Measurements from ENCODE around the gene PRPF6.

PRPF6 gene

GRCh38 chr20:64062276-64062595, 81.3 kb downstream of the PRPF6 start:
- peaks cover 15% of the 10 kb centered on the region; the same call in 1 of the 2 replicates for H3K79me2 ChIP-seq (ENCODE audit: insufficient read depth, low read length)
- no peaks in the 10 kb centered on the region for H4K20me1 ChIP-seq (ENCODE audit: insufficient read depth, low read length, poor library complexity, severe bottlenecking)
- H3K9me3 ChIP-seq (ENCODE audit: insufficient read depth, low read depth, low read length), result no peaks in the 10 kb centered on the region
- H3K9ac ChIP-seq (ENCODE audit: low read depth, low read length, poor library complexity, severe bottlenecking), result peak overlapping the region; percentile 80
- peaks cover 45% of the 10 kb centered on the region for H3K4me1 ChIP-seq (ENCODE audit: insufficient read depth, low read length, poor library complexity, severe bottlenecking)
- peak overlapping the region; percentile 95 for H3K4me3 ChIP-seq (ENCODE audit: low read length, poor library complexity, severe bottlenecking)
- no peaks in the 10 kb centered on the region for H3K27me3 ChIP-seq (ENCODE audit: insufficient read depth, low read length, poor library complexity, severe bottlenecking)
- H3K9me2 ChIP-seq (replicated peaks; ENCODE audit: low read depth, low read length), result no peaks in the 10 kb centered on the region
- H3K4me2 ChIP-seq (ENCODE audit: low read depth, low read length, poor library complexity, severe bottlenecking), result peak overlapping the region; percentile 83
- H3K36me3 ChIP-seq (ENCODE audit: insufficient read depth, low read length), result no peaks in the 10 kb centered on the region
- no peaks in the 10 kb centered on the region for H3F3A ChIP-seq (ENCODE audit: low read depth)
- TF ChIP-seq, protein P1, sequence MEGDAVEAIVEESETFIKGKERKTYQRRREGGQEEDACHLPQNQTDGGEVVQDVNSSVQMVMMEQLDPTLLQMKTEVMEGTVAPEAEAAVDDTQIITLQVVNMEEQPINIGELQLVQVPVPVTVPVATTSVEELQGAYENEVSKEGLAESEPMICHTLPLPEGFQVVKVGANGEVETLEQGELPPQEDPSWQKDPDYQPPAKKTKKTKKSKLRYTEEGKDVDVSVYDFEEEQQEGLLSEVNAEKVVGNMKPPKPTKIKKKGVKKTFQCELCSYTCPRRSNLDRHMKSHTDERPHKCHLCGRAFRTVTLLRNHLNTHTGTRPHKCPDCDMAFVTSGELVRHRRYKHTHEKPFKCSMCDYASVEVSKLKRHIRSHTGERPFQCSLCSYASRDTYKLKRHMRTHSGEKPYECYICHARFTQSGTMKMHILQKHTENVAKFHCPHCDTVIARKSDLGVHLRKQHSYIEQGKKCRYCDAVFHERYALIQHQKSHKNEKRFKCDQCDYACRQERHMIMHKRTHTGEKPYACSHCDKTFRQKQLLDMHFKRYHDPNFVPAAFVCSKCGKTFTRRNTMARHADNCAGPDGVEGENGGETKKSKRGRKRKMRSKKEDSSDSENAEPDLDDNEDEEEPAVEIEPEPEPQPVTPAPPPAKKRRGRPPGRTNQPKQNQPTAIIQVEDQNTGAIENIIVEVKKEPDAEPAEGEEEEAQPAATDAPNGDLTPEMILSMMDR (conservative IDR thresholded peaks at IDR 0.05; ENCODE audit: low read length), result no peak
- H2AFZ ChIP-seq (ENCODE audit: low read length), result peak overlapping the region; percentile 91; the same call in 1 of the 2 replicates

GRCh38 chr20:64062596-64063388, 81.9 kb downstream of the PRPF6 start, which contains the start of gene TCEA2:
Gene TCEA2 (plus strand): TSS chr20:64063198. CDS start chr20:64063313, 115 bp downstream.
- no peaks in the 10 kb centered on the region for H4K20me1 ChIP-seq (ENCODE audit: insufficient read depth, low read length, poor library complexity, severe bottlenecking)
- no peak for TF ChIP-seq EZH2phosphoT487 (IDR thresholded peaks at IDR 0.05; ENCODE audit: borderline replicate concordance)
- TF ChIP-seq, protein P1 (conservative IDR thresholded peaks at IDR 0.05; ENCODE audit: low read length), result no peak
- no peaks in the 10 kb centered on the region for H3K36me3 ChIP-seq (ENCODE audit: insufficient read depth, low read length)
- no peaks in the 10 kb centered on the region for H3K9me3 ChIP-seq (ENCODE audit: insufficient read depth, low read depth, low read length)
- no peaks in the 10 kb centered on the region for H3K9me2 ChIP-seq (replicated peaks; ENCODE audit: low read depth, low read length)
- H3K27me3 ChIP-seq (ENCODE audit: insufficient read depth, low read length, poor library complexity, severe bottlenecking), result no peaks in the 10 kb centered on the region
- H3K79me2 ChIP-seq (ENCODE audit: insufficient read depth, low read length), result peaks cover 15% of the 10 kb centered on the region; the same call in 1 of the 2 replicates
- H2AFZ ChIP-seq (ENCODE audit: low read length), result peak within 1 kb of the TSS; percentile 91
- peak within 1 kb of the TSS; percentile 94 for H3K9ac ChIP-seq (ENCODE audit: low read depth, low read length, poor library complexity, severe bottlenecking)
- H3K4me2 ChIP-seq (ENCODE audit: low read depth, low read length, poor library complexity, severe bottlenecking), result peak within 1 kb of the TSS; percentile 83
- H3K4me1 ChIP-seq (ENCODE audit: insufficient read depth, low read length, poor library complexity, severe bottlenecking), result peaks cover 44% of the 10 kb centered on the region
- no peaks in the 10 kb centered on the region for H3F3A ChIP-seq (ENCODE audit: low read depth)
- peak within 1 kb of the TSS; percentile 95 for H3K4me3 ChIP-seq (ENCODE audit: low read length, poor library complexity, severe bottlenecking)

GRCh38 chr20:64063389-64064144, 82.6 kb downstream of the PRPF6 start:
- Histone ChIP-seq H3K79me2 (ENCODE audit: insufficient read depth, low read length) (peaks cover 15% of the 10 kb centered on the region; the same call in 1 of the 2 replicates), H4K20me1 (ENCODE audit: insufficient read depth, low read length, poor library complexity, severe bottlenecking) (no peaks in the 10 kb centered on the region), H3K4me3 (ENCODE audit: low read length, poor library complexity, severe bottlenecking) (peak overlapping the region; percentile 95), H3K36me3 (ENCODE audit: insufficient read depth, low read length) (no peaks in the 10 kb centered on the region), H3K9me2 (replicated peaks; ENCODE audit: low read depth, low read length) (no peaks in the 10 kb centered on the region), H3K9me3 (ENCODE audit: insufficient read depth, low read depth, low read length) (no peaks in the 10 kb centered on the region), H3K4me1 (ENCODE audit: insufficient read depth, low read length, poor library complexity, severe bottlenecking) (peaks cover 51% of the 10 kb centered on the region), H3K27me3 (ENCODE audit: insufficient read depth, low read length, poor library complexity, severe bottlenecking) (no peaks in the 10 kb centered on the region), H2AFZ (ENCODE audit: low read length) (peak overlapping the region; percentile 91), H3F3A (ENCODE audit: low read depth) (no peaks in the 10 kb centered on the region), H3K9ac (ENCODE audit: low read depth, low read length, poor library complexity, severe bottlenecking) (peak overlapping the region; percentile 94), H3K4me2 (ENCODE audit: low read depth, low read length, poor library complexity, severe bottlenecking) (peak overlapping the region; percentile 83)
- TF ChIP-seq EZH2phosphoT487 (IDR thresholded peaks at IDR 0.05; ENCODE audit: borderline replicate concordance), result no peak
- TF ChIP-seq, protein P1 (conservative IDR thresholded peaks at IDR 0.05; ENCODE audit: low read length), result no peak

All from Loucy (cell line).